SU-DHL-6 (cell line): ENCODE data around the gene STAM.
A peak's percentile ranks its signal among the peaks of the same experiment; 100 is the strongest.

ENCODE experiments used
- H2AFZ ChIP-seq: fragments of 200-600 bp; sonication (generic); 2 replicates; pipeline ENCODE4 v1.6.1; 2014; ENCODE audit warnings: low read depth, mild to moderate bottlenecking, moderate library complexity, mixed read lengths, antibody characterized with exemption, low read length; ENCODE audit not compliant: severe bottlenecking
- H3F3A ChIP-seq: fragments of 200-600 bp; shearing (Covaris generic); 2 replicates; pipeline ENCODE4 v1.6.0; 2016; ENCODE audit warnings: antibody characterized with exemption, mild to moderate bottlenecking; ENCODE audit not compliant: insufficient read depth
- H3K27ac ChIP-seq: fragments of 200-600 bp; sonication (generic); 2 replicates; pipeline ENCODE4 v1.5.1; 2016; ENCODE audit warnings: low read depth, mild to moderate bottlenecking, low read length, moderate library complexity, mixed read lengths
- H3K27me3 ChIP-seq: fragments of 200-600 bp; sonication (generic), shearing (Covaris generic); 2 replicates; pipeline ENCODE4 v1.6.0; 2014; ENCODE audit warnings: mild to moderate bottlenecking, low read length
- H3K36me3 ChIP-seq: fragments of 200-600 bp; sonication (generic); 2 replicates; pipeline ENCODE4 v1.6.1; 2014; ENCODE audit warnings: mild to moderate bottlenecking, low read length, mixed read lengths
- H3K4me2 ChIP-seq: fragments of 300-600, 200-600 bp; shearing (Covaris generic), sonication (generic); 2 replicates; pipeline ENCODE4 v1.6.0; 2014; ENCODE audit warnings: low read length, low read depth, mild to moderate bottlenecking; ENCODE audit not compliant: poor library complexity, severe bottlenecking
- H3K4me3 ChIP-seq: fragments of 200-600 bp; sonication (generic); 2 replicates; pipeline ENCODE4 v1.5.1; 2014; ENCODE audit warnings: antibody characterized with exemption, low read length, mild to moderate bottlenecking, mixed read lengths; ENCODE audit not compliant: insufficient read depth, poor library complexity, severe bottlenecking
- H3K79me2 ChIP-seq: fragments of 200-600 bp; sonication (generic); 2 replicates; pipeline ENCODE4 v1.6.1; 2014; ENCODE audit warnings: mild to moderate bottlenecking, low read length, moderate library complexity; ENCODE audit not compliant: insufficient read depth
- H3K9ac ChIP-seq: fragments of 200-600 bp; sonication (generic); 2 replicates; pipeline ENCODE4 v1.7.0; 2014; ENCODE audit warnings: mild to moderate bottlenecking, low read length
- H3K9me2 ChIP-seq: fragments of 200-600 bp; sonication (generic); replicated peaks from 2 replicates; pipeline ENCODE4 v1.6.1; 2014; ENCODE audit warnings: low read length; ENCODE audit not compliant: insufficient read depth
- H3K9me3 ChIP-seq: fragments of 200-600 bp; sonication (generic); 2 replicates; pipeline ENCODE4 v1.6.1; 2014; ENCODE audit warnings: low read length, mixed read lengths; ENCODE audit not compliant: insufficient read depth
- H4K20me1 ChIP-seq: fragments of 200-600 bp; sonication (generic); 2 replicates; pipeline ENCODE4 v1.6.1; 2014; ENCODE audit warnings: low read depth, mild to moderate bottlenecking, antibody characterized with exemption, low read length, moderate library complexity, mixed read lengths
- CTCF ChIP-seq: fragments of 200-600 bp; sonication (generic); IDR thresholded peaks from one replicate; pipeline ENCODE4 v1.5.1; 2017; ENCODE audit warnings: antibody characterized with exemption, mild to moderate bottlenecking, low read length, moderate library complexity; ENCODE audit not compliant: insufficient read depth, poor library complexity, severe bottlenecking
- EZH2phosphoT487 ChIP-seq: fragments of 200-600 bp; sonication (generic), shearing (Covaris generic); conservative IDR thresholded peaks from 2 replicates; pipeline ENCODE4 v1.6.1; 2018; ENCODE audit warnings: mild to moderate bottlenecking, antibody characterized with exemption, low read length, moderate library complexity, mixed read lengths

Gene STAM

GRCh38 chr10:17643755-17644484 is at the start of gene STAM:
Gene STAM, plus strand, starts transcription at chr10:17644151. Its CDS starts 189 bp downstream, at chr10:17644340.
- H2AFZ ChIP-seq: peak within 1 kb of the TSS; percentile 58
- no peaks in the 10 kb centered on the region for H3K9me3 ChIP-seq
- H3K36me3 ChIP-seq: no peaks in the 10 kb centered on the region
- H3K27ac ChIP-seq: peak within 1 kb of the TSS; percentile 78
- H3K9me2 ChIP-seq: no peaks in the 10 kb centered on the region
- H3K27me3 ChIP-seq: no peaks in the 10 kb centered on the region
- H3K79me2 ChIP-seq: peaks cover 68% of the 10 kb centered on the region
- peak within 1 kb of the TSS; percentile 98 for H3K4me2 ChIP-seq
- no peaks in the 10 kb centered on the region for H4K20me1 ChIP-seq
- TF ChIP-seq EZH2phosphoT487: no peak
- TF ChIP-seq CTCF: no peak
- no peaks in the 10 kb centered on the region; the same call in 1 of the 2 replicates for H3F3A ChIP-seq
- peak within 1 kb of the TSS; percentile 84 for H3K9ac ChIP-seq
- peak within 1 kb of the TSS; percentile 76 for H3K4me3 ChIP-seq

- no peak overlapping the region for H3K27ac ChIP-seq
- no peaks in the 10 kb centered on the region for H3F3A ChIP-seq
- H4K20me1 ChIP-seq: no peaks in the 10 kb centered on the region
- no peak overlapping the region for H3K9ac ChIP-seq
- TF ChIP-seq EZH2phosphoT487 (no peak), CTCF (no peak)
- no peak overlapping the region for H3K4me3 ChIP-seq
- no peaks in the 10 kb centered on the region for H3K79me2 ChIP-seq
- H3K9me3 ChIP-seq: no peaks in the 10 kb centered on the region
- H3K36me3 ChIP-seq: no peaks in the 10 kb centered on the region
- no peak overlapping the region for H3K4me2 ChIP-seq
- no peaks in the 10 kb centered on the region for H3K27me3 ChIP-seq
- no peaks in the 10 kb centered on the region for H3K9me2 ChIP-seq
- no peak overlapping the region for H2AFZ ChIP-seq
These were observed 46.6 kb upstream of the STAM start for GRCh38 chr10:17597386-17597785.

GRCh38 chr10:17599089-17599488 is 44.9 kb upstream of the STAM start:
- Histone ChIP-seq H3K9me2 (no peaks in the 10 kb centered on the region), H3K4me2 (no peak overlapping the region), H3K9ac (no peak overlapping the region), H3F3A (no peaks in the 10 kb centered on the region), H3K4me3 (no peak overlapping the region), H3K27ac (no peak overlapping the region), H3K36me3 (no peaks in the 10 kb centered on the region), H2AFZ (no peak overlapping the region), H3K79me2 (no peaks in the 10 kb centered on the region), H3K9me3 (no peaks in the 10 kb centered on the region), H3K27me3 (no peaks in the 10 kb centered on the region), H4K20me1 (no peaks in the 10 kb centered on the region)
- TF ChIP-seq EZH2phosphoT487: no peak
- no peak for TF ChIP-seq CTCF
